Neuron (in vitro differentiated cells): Measurements from ENCODE around the gene CACHD1.
"Not testable (repeated sequence)": the region's sequence is repeated elsewhere in the genome, so short reads cannot be mapped to it uniquely, and the experiment has no call there.

Source experiments
- H2AFZ ChIP-seq: one replicate; pipeline ENCODE4 v1.6.1; 2013; ENCODE audit warnings: low read depth, mild to moderate bottlenecking, inconsistent platforms, low read length, moderate library complexity
- H3K27me3 ChIP-seq: one replicate; pipeline ENCODE4 v1.6.1; 2013; ENCODE audit warnings: low read length; ENCODE audit not compliant: insufficient read depth
- H3K36me3 ChIP-seq: one replicate; pipeline ENCODE4 v1.6.1; 2013; ENCODE audit warnings: low read length; ENCODE audit not compliant: insufficient read depth
- H3K4me1 ChIP-seq: one replicate; pipeline ENCODE4 v1.6.1; 2013; ENCODE audit warnings: low read length; ENCODE audit not compliant: insufficient read depth
- H3K4me3 ChIP-seq: 2 replicates; pipeline ENCODE4 v1.5.1; 2013; ENCODE audit warnings: mild to moderate bottlenecking, low read length, moderate library complexity
- H3K9me3 ChIP-seq: one replicate; pipeline ENCODE4 v1.6.1; 2013; ENCODE audit warnings: low read length

CACHD1 gene

GRCh38 chr1:64505944-64506655 is 36.2 kb downstream of the CACHD1 start:
- peaks cover 9% of the 10 kb centered on the region for H3K36me3 ChIP-seq
- no peaks in the 10 kb centered on the region for H3K27me3 ChIP-seq
- H3K4me1 ChIP-seq, result peaks cover 25% of the 10 kb centered on the region
- H3K9me3 ChIP-seq, result peaks cover 3% of the 10 kb centered on the region
- no peak overlapping the region for H3K4me3 ChIP-seq
- H2AFZ ChIP-seq, result no peak overlapping the region

- Histone ChIP-seq H3K9me3 (peaks cover 3% of the 10 kb centered on the region), H3K4me1 (peaks cover 23% of the 10 kb centered on the region), H3K27me3 (no peaks in the 10 kb centered on the region), H3K4me3 (no peak overlapping the region), H2AFZ (no peak overlapping the region), H3K36me3 (peaks cover 8% of the 10 kb centered on the region)
These were observed 38.7 kb downstream of the CACHD1 start for GRCh38 chr1:64508629-64509028.

DNA sequence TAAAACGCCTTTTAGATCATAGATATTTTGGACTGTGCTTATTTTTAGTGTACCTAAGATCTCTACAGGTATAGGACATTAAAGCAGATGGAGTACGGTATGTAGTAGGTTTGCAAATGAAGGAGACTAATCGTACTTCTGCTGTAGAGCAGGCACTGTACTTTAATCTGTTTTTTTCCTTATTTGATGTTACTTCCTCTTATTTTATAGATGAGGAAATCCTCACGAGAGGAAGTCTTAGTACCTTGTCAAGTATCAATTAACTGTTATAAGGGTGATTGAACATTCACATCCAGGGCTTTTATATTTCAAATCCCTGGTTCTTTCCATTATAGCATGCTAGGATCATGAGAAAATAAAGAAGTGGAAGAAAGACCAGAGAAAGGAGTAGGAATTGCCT is 41.1 kb downstream of the CACHD1 start:
- peaks cover 4% of the 10 kb centered on the region for H3K36me3 ChIP-seq
- no peaks in the 10 kb centered on the region for H3K27me3 ChIP-seq
- H3K4me1 ChIP-seq, result peaks cover 47% of the 10 kb centered on the region
- no peak overlapping the region for H3K4me3 ChIP-seq
- H2AFZ ChIP-seq, result no peak overlapping the region
- no peaks in the 10 kb centered on the region for H3K9me3 ChIP-seq

- H2AFZ ChIP-seq, result not testable (repeated sequence)
- H3K4me1 ChIP-seq, result peaks cover 53% of the 10 kb centered on the region
These were observed 42.3 kb downstream of the CACHD1 start for GRCh38 chr1:64512206-64512605.

GRCh38 chr1:64513545-64513944 is 43.6 kb downstream of the CACHD1 start:
- H2AFZ ChIP-seq, result no peak overlapping the region
- no peaks in the 10 kb centered on the region for H3K27me3 ChIP-seq
- H3K4me3 ChIP-seq, result no peak overlapping the region
- peaks cover 55% of the 10 kb centered on the region for H3K4me1 ChIP-seq
- H3K9me3 ChIP-seq, result no peaks in the 10 kb centered on the region
- no peaks in the 10 kb centered on the region for H3K36me3 ChIP-seq

More at GRCh38 chr1:64512206-64512605, 42.3 kb downstream of the CACHD1 start:
- not testable (repeated sequence) for H3K27me3 ChIP-seq, H3K4me3 ChIP-seq, H3K9me3 ChIP-seq, H3K36me3 ChIP-seq

DNA sequence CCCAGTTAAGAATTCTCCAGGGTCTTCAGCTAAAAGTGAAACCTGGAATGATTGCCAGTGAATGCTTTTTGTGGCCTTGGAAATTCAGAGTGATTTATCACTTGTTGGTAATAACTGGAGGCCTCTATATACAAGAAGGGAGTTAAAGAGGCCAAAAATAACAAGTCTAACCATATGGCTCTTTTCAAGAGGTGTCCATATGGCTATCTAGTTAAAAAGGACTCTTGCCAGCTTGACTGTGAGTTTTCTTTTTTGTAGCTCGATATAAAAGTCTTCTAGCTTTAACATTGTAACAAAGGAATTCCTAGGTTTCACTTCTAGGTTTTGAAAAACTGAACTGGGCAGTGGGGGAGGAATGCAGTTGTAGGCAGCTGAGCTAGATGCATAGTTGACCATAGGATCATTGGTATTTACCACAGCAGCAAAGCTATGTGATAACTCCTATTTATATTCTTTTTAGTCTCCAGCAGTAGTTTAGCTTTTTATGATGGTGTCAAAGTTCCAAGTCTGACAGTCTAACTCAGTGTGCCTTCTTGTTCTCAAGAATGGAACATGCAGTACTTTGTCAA is 44.4 kb downstream of the CACHD1 start:
- no peak overlapping the region for H3K4me3 ChIP-seq
- no peaks in the 10 kb centered on the region for H3K27me3 ChIP-seq
- H3K4me1 ChIP-seq, result peaks cover 48% of the 10 kb centered on the region
- no peaks in the 10 kb centered on the region for H3K36me3 ChIP-seq
- no peaks in the 10 kb centered on the region for H3K9me3 ChIP-seq
- no peak overlapping the region for H2AFZ ChIP-seq

DNA sequence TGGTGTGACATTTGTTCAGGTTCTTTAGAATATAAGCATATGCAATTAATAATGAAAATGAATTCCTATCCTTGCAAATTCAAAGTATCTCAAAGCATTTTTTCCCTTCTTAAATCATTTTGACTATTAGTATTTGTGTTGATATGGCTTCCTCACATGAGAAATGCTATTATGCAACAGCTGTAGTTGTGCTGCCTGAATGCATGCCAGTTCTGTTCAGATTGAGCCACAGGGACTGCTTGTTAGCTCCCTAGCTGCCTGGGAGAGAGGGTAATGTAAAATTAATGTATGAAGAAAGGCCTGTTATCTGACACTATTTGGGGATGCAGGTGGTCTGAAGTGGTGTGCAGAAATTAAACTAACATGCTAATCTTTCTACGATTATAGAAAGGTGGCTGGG is 45.5 kb downstream of the CACHD1 start:
- peaks cover 48% of the 10 kb centered on the region for H3K4me1 ChIP-seq

GRCh38 chr1:64516301-64516700 is 46.4 kb downstream of the CACHD1 start:
- Histone ChIP-seq H3K9me3 (no peaks in the 10 kb centered on the region), H3K27me3 (no peaks in the 10 kb centered on the region), H3K4me3 (no peak overlapping the region), H3K36me3 (no peaks in the 10 kb centered on the region), H2AFZ (no peak overlapping the region), H3K4me1 (peaks cover 48% of the 10 kb centered on the region)

More for the DNA sequence above, 45.5 kb downstream of the CACHD1 start:
- Histone ChIP-seq H3K27me3 (no peaks in the 10 kb centered on the region), H3K4me3 (no peak overlapping the region), H2AFZ (no peak overlapping the region), H3K36me3 (no peaks in the 10 kb centered on the region), H3K9me3 (no peaks in the 10 kb centered on the region)

- H3K9me3 ChIP-seq, result no peaks in the 10 kb centered on the region
- H3K4me3 ChIP-seq, result no peak overlapping the region
- H3K36me3 ChIP-seq, result no peaks in the 10 kb centered on the region
- H2AFZ ChIP-seq, result no peak overlapping the region
- peaks cover 49% of the 10 kb centered on the region for H3K4me1 ChIP-seq
- no peaks in the 10 kb centered on the region for H3K27me3 ChIP-seq
These were observed 47.1 kb downstream of the CACHD1 start for GRCh38 chr1:64516803-64517568.

DNA sequence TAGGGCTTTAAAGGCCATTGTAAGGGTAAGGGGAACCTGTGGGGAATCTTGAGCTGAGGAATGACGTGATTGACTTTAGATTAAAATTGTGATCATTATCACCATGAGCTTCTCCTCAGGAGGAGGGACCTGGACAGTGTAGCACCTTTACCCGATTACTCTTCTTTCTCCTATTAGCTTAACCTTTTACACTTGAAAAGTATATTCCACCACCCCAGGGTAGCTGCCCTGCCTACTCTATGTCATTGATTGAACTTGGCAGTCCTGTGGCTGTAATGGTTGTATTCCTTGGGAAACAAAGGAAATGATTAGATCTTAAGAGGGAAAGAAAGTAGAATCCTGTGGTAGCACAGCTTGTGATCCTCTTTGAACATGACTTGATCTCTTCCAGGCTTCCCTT is 47.7 kb downstream of the CACHD1 start:
- H3K4me1 ChIP-seq, result peaks cover 51% of the 10 kb centered on the region
- H3K36me3 ChIP-seq, result no peaks in the 10 kb centered on the region
- H3K9me3 ChIP-seq, result no peaks in the 10 kb centered on the region
- no peak overlapping the region for H3K4me3 ChIP-seq
- no peaks in the 10 kb centered on the region for H3K27me3 ChIP-seq
- H2AFZ ChIP-seq, result no peak overlapping the region

- H2AFZ ChIP-seq, result no peak overlapping the region
- H3K36me3 ChIP-seq, result no peaks in the 10 kb centered on the region
- no peak overlapping the region for H3K4me3 ChIP-seq
- no peaks in the 10 kb centered on the region for H3K27me3 ChIP-seq
- H3K9me3 ChIP-seq, result no peaks in the 10 kb centered on the region
- H3K4me1 ChIP-seq, result peaks cover 51% of the 10 kb centered on the region
These were observed 49.0 kb downstream of the CACHD1 start for GRCh38 chr1:64518692-64519481.

GRCh38 chr1:64519901-64520300 is 50.0 kb downstream of the CACHD1 start:
- Histone ChIP-seq H3K36me3 (no peaks in the 10 kb centered on the region), H3K4me1 (peaks cover 51% of the 10 kb centered on the region), H2AFZ (no peak overlapping the region), H3K27me3 (no peaks in the 10 kb centered on the region), H3K9me3 (no peaks in the 10 kb centered on the region), H3K4me3 (no peak overlapping the region)

GRCh38 chr1:64522740-64523139 is 52.8 kb downstream of the CACHD1 start:
- H3K36me3 ChIP-seq, result no peaks in the 10 kb centered on the region
- no peaks in the 10 kb centered on the region for H3K27me3 ChIP-seq
- H3K4me3 ChIP-seq, result no peak overlapping the region
- H3K4me1 ChIP-seq, result peaks cover 45% of the 10 kb centered on the region
- H3K9me3 ChIP-seq, result no peaks in the 10 kb centered on the region
- no peak overlapping the region for H2AFZ ChIP-seq
